HUES6 (cell line): ENCODE data around the gene CHD2.
"Not testable (repeated sequence)": the region's sequence is repeated elsewhere in the genome, so short reads cannot be mapped to it uniquely, and the experiment has no call there.

Experiments used
- H3K27ac ChIP-seq: 2 replicates; pipeline ENCODE4 v1.7.0; 2013; ENCODE audit warnings: low read depth, mild to moderate bottlenecking, low read length, inconsistent platforms
- H3K27me3 ChIP-seq: 2 replicates; pipeline ENCODE4 v1.6.1; 2013; ENCODE audit warnings: low read length; ENCODE audit not compliant: control insufficient read depth, insufficient read depth
- H3K36me3 ChIP-seq: 2 replicates; pipeline ENCODE4 v1.6.1; 2013; ENCODE audit warnings: low read length; ENCODE audit not compliant: control insufficient read depth, insufficient read depth
- H3K4me1 ChIP-seq: 2 replicates; pipeline ENCODE4 v1.6.1; 2013; ENCODE audit warnings: low read length; ENCODE audit not compliant: control insufficient read depth, insufficient read depth
- H3K4me3 ChIP-seq: 2 replicates; pipeline ENCODE4 v1.5.1; 2013; ENCODE audit warnings: low read depth, low read length
- H3K9ac ChIP-seq: one replicate; pipeline ENCODE4 v1.6.1; 2013; ENCODE audit warnings: mild to moderate bottlenecking, low read length
- H3K9me3 ChIP-seq: 2 replicates; pipeline ENCODE4 v1.6.1; 2013; ENCODE audit warnings: low read depth, low read length; ENCODE audit not compliant: control insufficient read depth, insufficient read depth

CHD2 gene

GRCh38 chr15:92899948-92900730 lies at the start of gene CHD2:
CHD2 (plus strand) TSS chr15:92900324; CDS start chr15:92901238, 914 bp downstream.
- H3K4me1 ChIP-seq: peaks cover 11% of the 10 kb centered on the region
- peaks cover 55% of the 10 kb centered on the region for H3K36me3 ChIP-seq
- H3K9ac ChIP-seq: peak within 1 kb of the TSS; percentile 99
- H3K27ac ChIP-seq: peak within 1 kb of the TSS; percentile 100
- H3K4me3 ChIP-seq: peak within 1 kb of the TSS; percentile 94
- H3K27me3 ChIP-seq: no peaks in the 10 kb centered on the region
- no peaks in the 10 kb centered on the region for H3K9me3 ChIP-seq

- Histone ChIP-seq H3K27me3 (no peaks in the 10 kb centered on the region), H3K9ac (no peak overlapping the region), H3K4me1 (no peaks in the 10 kb centered on the region), H3K4me3 (no peak overlapping the region), H3K27ac (no peak overlapping the region), H3K36me3 (no peaks in the 10 kb centered on the region), H3K9me3 (0 out of 2 replicates have a peak, but pooled peaks cover 4% of the 10 kb centered on the region)
Observed at GRCh38 chr15:92853222-92853621, 46.9 kb upstream of the CHD2 start.

- no peaks in the 10 kb centered on the region for H3K27me3 ChIP-seq
- H3K27ac ChIP-seq: no peak overlapping the region
- H3K9me3 ChIP-seq: 0 out of 2 replicates have a peak, but pooled peaks cover 4% of the 10 kb centered on the region
- no peaks in the 10 kb centered on the region for H3K36me3 ChIP-seq
- H3K9ac ChIP-seq: no peak overlapping the region
- H3K4me1 ChIP-seq: no peaks in the 10 kb centered on the region
- no peak overlapping the region for H3K4me3 ChIP-seq
Observed at GRCh38 chr15:92861742-92862141, 38.4 kb upstream of the CHD2 start.

GRCh38 chr15:92864127-92864814 lies 35.9 kb upstream of the CHD2 start:
- peaks cover 2% of the 10 kb centered on the region; the same call in 1 of the 2 replicates for H3K4me1 ChIP-seq
- no peaks in the 10 kb centered on the region for H3K27me3 ChIP-seq
- no peaks in the 10 kb centered on the region for H3K36me3 ChIP-seq
- no peak overlapping the region for H3K9ac ChIP-seq
- no peak overlapping the region for H3K4me3 ChIP-seq
- no peak overlapping the region for H3K27ac ChIP-seq
- 0 out of 2 replicates have a peak, but pooled peaks cover 4% of the 10 kb centered on the region for H3K9me3 ChIP-seq

GRCh38 chr15:92869263-92869940 lies 30.7 kb upstream of the CHD2 start:
- Histone ChIP-seq H3K27ac (no peak overlapping the region), H3K9ac (no peak overlapping the region), H3K4me3 (no peak overlapping the region), H3K27me3 (no peaks in the 10 kb centered on the region), H3K36me3 (no peaks in the 10 kb centered on the region), H3K4me1 (peaks cover 11% of the 10 kb centered on the region; the same call in 1 of the 2 replicates), H3K9me3 (0 out of 2 replicates have a peak, but pooled peaks cover under 1% of the 10 kb centered on the region)

GRCh38 chr15:92870010-92870591 lies 30.0 kb upstream of the CHD2 start:
- Histone ChIP-seq H3K36me3 (no peaks in the 10 kb centered on the region), H3K9ac (no peak overlapping the region), H3K27me3 (no peaks in the 10 kb centered on the region), H3K27ac (no peak overlapping the region), H3K4me1 (peaks cover 11% of the 10 kb centered on the region; the same call in 1 of the 2 replicates), H3K9me3 (no peaks in the 10 kb centered on the region), H3K4me3 (no peak overlapping the region)

GRCh38 chr15:92872967-92873366 lies 27.2 kb upstream of the CHD2 start:
- H3K9me3 ChIP-seq, H3K9ac ChIP-seq, H3K36me3 ChIP-seq, H3K27ac ChIP-seq, H3K27me3 ChIP-seq, H3K4me3 ChIP-seq: not testable (repeated sequence)
- peaks cover 15% of the 10 kb centered on the region; the same call in 1 of the 2 replicates for H3K4me1 ChIP-seq

GRCh38 chr15:92877000-92877399 lies 23.1 kb upstream of the CHD2 start:
- no peaks in the 10 kb centered on the region for H3K27me3 ChIP-seq
- no peaks in the 10 kb centered on the region for H3K9me3 ChIP-seq
- no peak overlapping the region for H3K27ac ChIP-seq
- H3K4me3 ChIP-seq: no peak overlapping the region
- no peaks in the 10 kb centered on the region for H3K36me3 ChIP-seq
- no peak overlapping the region for H3K9ac ChIP-seq
- H3K4me1 ChIP-seq: peaks cover 34% of the 10 kb centered on the region

GRCh38 chr15:92877416-92877815 lies 22.7 kb upstream of the CHD2 start:
- no peaks in the 10 kb centered on the region for H3K27me3 ChIP-seq
- H3K9me3 ChIP-seq: no peaks in the 10 kb centered on the region
- H3K4me3 ChIP-seq: no peak overlapping the region
- H3K9ac ChIP-seq: no peak overlapping the region
- peaks cover 35% of the 10 kb centered on the region for H3K4me1 ChIP-seq
- no peaks in the 10 kb centered on the region for H3K36me3 ChIP-seq
- H3K27ac ChIP-seq: no peak overlapping the region

GRCh38 chr15:92878593-92879053 lies 21.5 kb upstream of the CHD2 start:
- H3K27ac ChIP-seq: no peak overlapping the region
- H3K9me3 ChIP-seq: no peaks in the 10 kb centered on the region
- H3K27me3 ChIP-seq: no peaks in the 10 kb centered on the region
- H3K9ac ChIP-seq: peak overlapping the region; percentile 17
- no peak overlapping the region for H3K4me3 ChIP-seq
- peaks cover 2% of the 10 kb centered on the region; the same call in 1 of the 2 replicates for H3K36me3 ChIP-seq
- peaks cover 35% of the 10 kb centered on the region for H3K4me1 ChIP-seq
